Endothelial cell of umbilical vein (primary cell): ENCODE results near the gene RPL6. TPM values are rescaled to one million over a fixed set of nuclear protein-coding genes. Genes with fewer than 3 reads are reported as not detected.

Experiments
- BruUV-seq: library from RNA; stranded (reverse); fragments of 400-500 nt; replicated peaks from 2 replicates; lab custom pipeline; 2021; lab: Mats Ljungman, UMichigan
- CTCF ChIA-PET: fragments of 300-600, 350-600 bp; sonication (Branson Sonifier 250); formaldehyde crosslinking; loops from one replicate; lab custom pipeline; 2021; ENCODE audit warnings: antibody characterized with exemption, inconsistent platforms; lab: Charles Lee
- POLR2A ChIA-PET: fragments of 300-600, 350-600 bp; sonication (Branson Sonifier 250); formaldehyde crosslinking; loops from one replicate; lab custom pipeline; 2021; ENCODE audit warnings: antibody characterized with exemption, inconsistent platforms; lab: Charles Lee
- DNase-seq: peaks from one replicate; pipeline ENCODE4 v3.0.0-alpha.2; 2011; ENCODE audit warnings: low read depth, low spot score
- FAIRE-seq: peaks from 2 replicates; lab custom pipeline; 2011; peaks lifted over from hg19 to GRCh38; lab: Jason Lieb, UNC
- H2AFZ ChIP-seq: 2 replicates; pipeline ENCODE4 v1.6.0; 2012; ENCODE audit warnings: low read depth, low read length, control low read depth, inconsistent platforms
- H3K27ac ChIP-seq: 2 replicates; pipeline ENCODE4 v1.5.1; 2011; ENCODE audit warnings: low read depth, mild to moderate bottlenecking, control low read depth, low read length, moderate library complexity; ENCODE audit not compliant: insufficient read depth
- H3K27me3 ChIP-seq, 2 experiments: 2 replicates each; pipeline versions ENCODE4 v1.6.0 to v1.6.1; 2011; ENCODE audit warnings: low read length in 2 of 2, mixed read lengths in 1 of 2; ENCODE audit not compliant: control insufficient read depth in 2 of 2, insufficient read depth in 2 of 2
- H3K36me3 ChIP-seq, 2 experiments: 2 replicates in 1 of 2; 3 replicates in 1 of 2; pipeline ENCODE4 v1.5.1; 2011; ENCODE audit warnings: low read length in 2 of 2, mild to moderate bottlenecking in 1 of 2, moderate library complexity in 1 of 2; ENCODE audit not compliant: control insufficient read depth in 2 of 2, insufficient read depth in 2 of 2; ENCODE audit errors: extremely low read depth in 1 of 2
- H3K4me1 ChIP-seq: 3 replicates; pipeline ENCODE4 v1.5.1; 2011; ENCODE audit warnings: mild to moderate bottlenecking, low read length; ENCODE audit not compliant: control insufficient read depth, insufficient read depth; ENCODE audit errors: extremely low read depth
- H3K4me2 ChIP-seq: 2 replicates; pipeline ENCODE4 v1.6.1; 2011; ENCODE audit warnings: low read length, control low read depth, mixed read lengths; ENCODE audit not compliant: insufficient read depth
- H3K4me3 ChIP-seq, 3 experiments: fragments of 200-600 bp in 1 of 3; sonication (generic), shearing (Covaris generic) in 1 of 3; replicated peaks in 1 of 3; 2 replicates each; pipeline ENCODE4 v1.5.1; 2011 to 2016; ENCODE audit warnings: control low read depth in 3 of 3, low read length in 3 of 3, mild to moderate bottlenecking in 2 of 3, inconsistent platforms in 1 of 3, low read depth in 1 of 3, moderate library complexity in 1 of 3; ENCODE audit not compliant: insufficient read depth in 1 of 3
- H3K79me2 ChIP-seq: 2 replicates; pipeline ENCODE4 v1.6.0; 2012; ENCODE audit warnings: low read length, inconsistent platforms; ENCODE audit not compliant: control insufficient read depth, insufficient read depth
- H3K9ac ChIP-seq: replicated peaks from 2 replicates; pipeline ENCODE3; 2011; ENCODE audit warnings: low read length, control low read depth; ENCODE audit not compliant: insufficient read depth; ENCODE audit errors: extremely low read depth
- H3K9me1 ChIP-seq: replicated peaks from 3 replicates; pipeline ENCODE4 v1.6.0; 2011; ENCODE audit warnings: mild to moderate bottlenecking, low read length; ENCODE audit not compliant: control insufficient read depth, insufficient read depth; ENCODE audit errors: extremely low read depth
- H3K9me3 ChIP-seq: replicated peaks from 2 replicates; pipeline ENCODE4 v1.5.1; 2012; ENCODE audit warnings: low read length, inconsistent platforms; ENCODE audit not compliant: control insufficient read depth, insufficient read depth
- H4K20me1 ChIP-seq: replicated peaks from 2 replicates; pipeline ENCODE3; 2011; ENCODE audit warnings: mild to moderate bottlenecking, low read length; ENCODE audit not compliant: control insufficient read depth, insufficient read depth; ENCODE audit errors: extremely low read depth
- EZH2 ChIP-seq: IDR thresholded peaks from 2 replicates; pipeline ENCODE4 v1.6.1; 2012; ENCODE audit warnings: borderline replicate concordance, low read depth, mild to moderate bottlenecking, moderate library complexity, low read length, inconsistent platforms; ENCODE audit not compliant: severe bottlenecking
- FOS ChIP-seq: IDR thresholded peaks from 2 replicates; pipeline ENCODE4 v1.6.1; 2011; ENCODE audit warnings: mild to moderate bottlenecking, low read length, moderate library complexity, borderline replicate concordance; ENCODE audit not compliant: insufficient read depth
- GATA2 ChIP-seq: IDR thresholded peaks from 2 replicates; pipeline ENCODE4 v1.7.0; 2011; ENCODE audit warnings: low read depth, mild to moderate bottlenecking, moderate library complexity, mixed read lengths, low read length; ENCODE audit not compliant: insufficient read length, insufficient read depth
- JUN ChIP-seq: IDR thresholded peaks from 2 replicates; pipeline ENCODE4 v1.6.1; 2011; ENCODE audit warnings: borderline replicate concordance, low read depth; ENCODE audit not compliant: insufficient read length, insufficient read depth
- MYC ChIP-seq: IDR thresholded peaks from one replicate; pipeline ENCODE4 v1.6.1; 2011; ENCODE audit warnings: mild to moderate bottlenecking, low read depth, low read length
- POLR2A ChIP-seq: IDR thresholded peaks from 2 replicates; pipeline ENCODE4 v1.6.1; 2012; ENCODE audit warnings: low read depth, mild to moderate bottlenecking, control low read depth, low read length
- POLR2AphosphoS5 ChIP-seq: IDR thresholded peaks from 2 replicates; pipeline ENCODE4 v1.6.1; 2012; ENCODE audit warnings: low read depth, mild to moderate bottlenecking, control low read depth, low read length, moderate library complexity; ENCODE audit not compliant: insufficient read depth
- dilution Hi-C: fragments of 300-500 bp; cut with MboI; formaldehyde crosslinking; loops from one replicate; pipeline ENCODE4 v1.15.0; 2019; ENCODE audit warnings: low sequenced_read_pairs; ENCODE audit not compliant: extremely low pct_ligation_motif_present
- intact Hi-C: fragments of 100-400 bp; cut with micrococcal nuclease; formaldehyde crosslinking; loops from one replicate; pipeline ENCODE4 v1.10.0; 2022
- polyA plus RNA-seq, 4 experiments: library from polyadenylated mRNA; depleted of rRNA in 3 of 4; stranded (reverse) in 3 of 4; unstranded in 1 of 4; fragments of >200 nt; gene quantifications; 2 replicates each; pipeline versions ENCODE4 v1.2.1 to v1.2.3, GENCODE V29; 2011 to 2012; ENCODE audit warnings: missing spikeins in 1 of 4
- total RNA-seq: library from RNA; stranded (reverse); gene quantifications from 2 replicates; pipeline ENCODE4 v1.2.3, GENCODE V29; 2021
- TF ChIP-seq, protein P1 (sequence below), 2 donors: IDR thresholded peaks; 1 replicate in 1 of 2; 2 replicates in 1 of 2; pipeline ENCODE4 v1.5.1; 2011; ENCODE audit warnings: low read length in 2 of 2, mild to moderate bottlenecking in 2 of 2, moderate library complexity in 2 of 2, control low read depth in 1 of 2, inconsistent platforms in 1 of 2, low read depth in 1 of 2; ENCODE audit not compliant: insufficient read depth in 1 of 2; ENCODE audit errors: extremely low read depth in 1 of 2
- TF ChIP-seq, protein P2 (sequence below): IDR thresholded peaks from 2 replicates; pipeline ENCODE4 v1.6.1; 2011; ENCODE audit not compliant: insufficient read depth, insufficient read length

The RPL6 gene
- total and polyA plus RNA-seq, 2 donors (not counting 3 experiments of a cell fraction or from before 2014, with no cell fraction given) = 998 to 1,385 TPM

DNA sequence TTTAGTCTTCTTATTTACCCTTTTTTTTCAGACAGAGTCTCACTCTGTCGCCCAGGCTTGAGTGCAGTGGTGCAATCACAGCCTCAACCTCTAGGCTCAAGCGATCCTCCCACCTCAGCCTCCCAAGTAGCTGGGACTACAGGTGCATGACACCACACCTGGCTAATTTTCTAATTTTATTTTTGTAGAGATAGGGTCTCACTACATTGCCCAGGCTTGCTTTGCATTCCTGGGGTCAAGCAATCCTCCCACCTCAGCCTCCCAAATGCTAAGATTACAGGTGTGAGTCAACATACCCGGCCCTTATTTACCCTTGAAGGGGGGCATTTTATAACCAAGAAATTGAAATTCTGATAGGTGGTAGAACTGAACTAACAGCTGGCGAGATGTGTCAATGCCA, 48.1 kb downstream of the RPL6 start:
- Histone ChIP-seq H3K4me3 (no peak overlapping the region), H3K27me3 (no peaks in the 10 kb centered on the region), H3K36me3 (no peaks in the 10 kb centered on the region), H4K20me1 (no peaks in the 10 kb centered on the region), H3K79me2 (peaks cover 9% of the 10 kb centered on the region), H3K4me2 (no peak overlapping the region), H3K9ac (no peak overlapping the region), H3K9me3 (no peaks in the 10 kb centered on the region), H3K9me1 (no peaks in the 10 kb centered on the region), H3K4me1 (no peaks in the 10 kb centered on the region), H3K27ac (no peak overlapping the region), H2AFZ (no peak overlapping the region)
- DNase-seq (no peak), FAIRE-seq (no peak)
- dilution Hi-C loops (no loop called here), intact Hi-C loops (no loop called here)
- no peak for TF ChIP-seq GATA2
- TF ChIP-seq, protein P1, sequence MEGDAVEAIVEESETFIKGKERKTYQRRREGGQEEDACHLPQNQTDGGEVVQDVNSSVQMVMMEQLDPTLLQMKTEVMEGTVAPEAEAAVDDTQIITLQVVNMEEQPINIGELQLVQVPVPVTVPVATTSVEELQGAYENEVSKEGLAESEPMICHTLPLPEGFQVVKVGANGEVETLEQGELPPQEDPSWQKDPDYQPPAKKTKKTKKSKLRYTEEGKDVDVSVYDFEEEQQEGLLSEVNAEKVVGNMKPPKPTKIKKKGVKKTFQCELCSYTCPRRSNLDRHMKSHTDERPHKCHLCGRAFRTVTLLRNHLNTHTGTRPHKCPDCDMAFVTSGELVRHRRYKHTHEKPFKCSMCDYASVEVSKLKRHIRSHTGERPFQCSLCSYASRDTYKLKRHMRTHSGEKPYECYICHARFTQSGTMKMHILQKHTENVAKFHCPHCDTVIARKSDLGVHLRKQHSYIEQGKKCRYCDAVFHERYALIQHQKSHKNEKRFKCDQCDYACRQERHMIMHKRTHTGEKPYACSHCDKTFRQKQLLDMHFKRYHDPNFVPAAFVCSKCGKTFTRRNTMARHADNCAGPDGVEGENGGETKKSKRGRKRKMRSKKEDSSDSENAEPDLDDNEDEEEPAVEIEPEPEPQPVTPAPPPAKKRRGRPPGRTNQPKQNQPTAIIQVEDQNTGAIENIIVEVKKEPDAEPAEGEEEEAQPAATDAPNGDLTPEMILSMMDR (IDR thresholded peaks at IDR 0.05; ENCODE audit: extremely low read depth in 1 of 2, insufficient read depth in 1 of 2, low read depth in 1 of 2, low read length in 2 of 2) = no peak
- no peak for TF ChIP-seq MYC
- TF ChIP-seq, protein P2, sequence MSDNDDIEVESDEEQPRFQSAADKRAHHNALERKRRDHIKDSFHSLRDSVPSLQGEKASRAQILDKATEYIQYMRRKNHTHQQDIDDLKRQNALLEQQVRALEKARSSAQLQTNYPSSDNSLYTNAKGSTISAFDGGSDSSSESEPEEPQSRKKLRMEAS = no peak
- no peak for TF ChIP-seq POLR2AphosphoS5
- TF ChIP-seq EZH2 = no peak
- no peak for TF ChIP-seq JUN
- no peak for TF ChIP-seq POLR2A
- no peak for TF ChIP-seq FOS
- BruUV-seq = no TSS peak
- ChIA-PET POLR2A (no interaction called here), CTCF (no interaction called here)
